SW 1271 (cell line): ENCODE data around the gene PDE1C.

ENCODE experiments used
- DNase-seq, 2 experiments: peaks; one replicate each; lab custom pipeline; 2025; lab: John Stamatoyannopoulos, UW

PDE1C gene

GRCh38 chr7:31775556-31775955 is 294.7 kb downstream of the PDE1C start:
- no peak for DNase-seq

GRCh38 chr7:31772211-31772610 is 298.0 kb downstream of the PDE1C start:
- no peak for DNase-seq

- no peak for DNase-seq
Measured at GRCh38 chr7:31767686-31768358, 302.4 kb downstream of the PDE1C start.

GRCh38 chr7:31764462-31764861 is 305.7 kb downstream of the PDE1C start:
- DNase-seq: no peak

GRCh38 chr7:31763548-31763947 is 306.7 kb downstream of the PDE1C start:
- DNase-seq: no peak

GRCh38 chr7:31761646-31762045 is 308.6 kb downstream of the PDE1C start:
- no peak for DNase-seq

- no peak for DNase-seq
Measured at GRCh38 chr7:31758755-31759154, 311.5 kb downstream of the PDE1C start.

- no peak for DNase-seq
Measured at GRCh38 chr7:31751726-31752125, 318.5 kb downstream of the PDE1C start.

- DNase-seq: no peak
Measured at GRCh38 chr7:31748084-31748483, 322.1 kb downstream of the PDE1C start.

GRCh38 chr7:31747553-31747952 is 322.7 kb downstream of the PDE1C start:
- DNase-seq: no peak

- peak in 1 of 2 experiments; percentile 78 for DNase-seq
Measured at GRCh38 chr7:31744294-31744874, 325.8 kb downstream of the PDE1C start.

GRCh38 chr7:31741852-31742251 is 328.4 kb downstream of the PDE1C start:
- DNase-seq: no peak

- DNase-seq: peak; percentile 24 to 55
Measured at GRCh38 chr7:31735991-31736982, 333.9 kb downstream of the PDE1C start.

GRCh38 chr7:31734456-31734855 is 335.8 kb downstream of the PDE1C start:
- no peak for DNase-seq

GRCh38 chr7:31729195-31729804 is 340.9 kb downstream of the PDE1C start:
- DNase-seq: no peak

GRCh38 chr7:31724696-31725095 is 345.5 kb downstream of the PDE1C start:
- DNase-seq: no peak

GRCh38 chr7:31720366-31720765 is 349.8 kb downstream of the PDE1C start:
- DNase-seq: no peak

GRCh38 chr7:31716355-31716754 is 353.9 kb downstream of the PDE1C start:
- no peak for DNase-seq

- no peak for DNase-seq
Measured at GRCh38 chr7:31710171-31710570, 360.0 kb downstream of the PDE1C start.

GRCh38 chr7:31707089-31707488 is 363.1 kb downstream of the PDE1C start:
- no peak for DNase-seq

GRCh38 chr7:31705377-31705776 is 364.8 kb downstream of the PDE1C start:
- DNase-seq: no peak

- DNase-seq: no peak
Measured at GRCh38 chr7:31702354-31702753, 367.9 kb downstream of the PDE1C start.
